B cell (primary cell): ENCODE data around the gene CSRNP2.

Experiments
- EZH2 ChIP-seq: IDR thresholded peaks from 2 replicates; pipeline ENCODE4 v1.6.1; 2012; ENCODE audit warnings: borderline replicate concordance, low read depth, mild to moderate bottlenecking, moderate library complexity, low read length; ENCODE audit not compliant: insufficient read depth, poor library complexity, severe bottlenecking
- TF ChIP-seq, protein P1 (sequence below): fragments of 200-600 bp; IDR thresholded peaks from one replicate; pipeline ENCODE4 v1.8.0; 2022; ENCODE audit warnings: antibody characterized with exemption, mild to moderate bottlenecking

DNA sequence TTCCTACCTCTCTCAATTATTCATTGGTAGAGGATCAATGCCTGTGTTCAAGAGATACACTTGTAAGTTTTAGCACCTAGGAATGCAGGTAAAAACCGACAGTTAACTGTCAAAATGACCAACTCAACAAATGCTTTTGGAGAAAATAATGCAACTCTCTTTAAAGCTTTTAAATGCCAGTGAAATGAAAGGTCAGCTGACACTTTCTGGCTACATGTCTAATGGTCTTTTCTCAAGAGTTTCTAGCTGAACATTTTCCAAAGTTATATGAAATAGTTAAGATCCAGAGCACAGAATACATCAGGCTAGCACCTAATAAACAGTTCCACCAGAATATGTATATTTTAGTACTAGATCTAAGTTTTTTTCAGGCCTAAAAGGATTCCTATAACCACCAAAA, 2.0 kb downstream of the CSRNP2 start:
- TF ChIP-seq EZH2: no peak
- TF ChIP-seq, protein P1, sequence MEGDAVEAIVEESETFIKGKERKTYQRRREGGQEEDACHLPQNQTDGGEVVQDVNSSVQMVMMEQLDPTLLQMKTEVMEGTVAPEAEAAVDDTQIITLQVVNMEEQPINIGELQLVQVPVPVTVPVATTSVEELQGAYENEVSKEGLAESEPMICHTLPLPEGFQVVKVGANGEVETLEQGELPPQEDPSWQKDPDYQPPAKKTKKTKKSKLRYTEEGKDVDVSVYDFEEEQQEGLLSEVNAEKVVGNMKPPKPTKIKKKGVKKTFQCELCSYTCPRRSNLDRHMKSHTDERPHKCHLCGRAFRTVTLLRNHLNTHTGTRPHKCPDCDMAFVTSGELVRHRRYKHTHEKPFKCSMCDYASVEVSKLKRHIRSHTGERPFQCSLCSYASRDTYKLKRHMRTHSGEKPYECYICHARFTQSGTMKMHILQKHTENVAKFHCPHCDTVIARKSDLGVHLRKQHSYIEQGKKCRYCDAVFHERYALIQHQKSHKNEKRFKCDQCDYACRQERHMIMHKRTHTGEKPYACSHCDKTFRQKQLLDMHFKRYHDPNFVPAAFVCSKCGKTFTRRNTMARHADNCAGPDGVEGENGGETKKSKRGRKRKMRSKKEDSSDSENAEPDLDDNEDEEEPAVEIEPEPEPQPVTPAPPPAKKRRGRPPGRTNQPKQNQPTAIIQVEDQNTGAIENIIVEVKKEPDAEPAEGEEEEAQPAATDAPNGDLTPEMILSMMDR: no peak
